ENCODE measurements around the gene FH. TPM values are rescaled to one million over a fixed set of nuclear protein-coding genes. Genes with fewer than 3 reads are reported as not detected.

The FH gene
- total and polyA plus RNA-seq, 10 of the 15 experiments (the other 5 are each of a cell fraction or from before 2014, with no cell fraction given): 44.7 to 124 (median 76.2) TPM

DNA sequence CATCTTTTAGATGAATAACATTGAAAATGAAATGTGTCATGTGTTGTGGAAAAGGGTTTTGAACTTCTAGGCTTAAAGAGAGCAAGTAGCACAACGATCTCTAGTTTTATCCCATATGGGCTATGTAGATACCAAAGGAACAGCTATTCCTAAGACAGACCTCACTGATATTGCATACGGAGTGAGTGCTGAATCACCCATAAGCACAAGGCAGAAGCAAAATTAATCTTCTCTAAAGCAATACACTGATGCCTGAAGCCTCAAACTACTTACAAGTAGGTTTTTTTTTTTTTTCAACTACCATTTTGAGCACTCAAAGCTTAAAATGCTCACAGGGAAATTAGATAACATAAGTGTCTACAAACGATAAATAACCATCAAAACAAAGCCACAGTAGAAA, 7.6 kb upstream of the FH start:
- H3K9ac ChIP-seq (ENCODE audit: control insufficient read depth, insufficient read depth, low read length): no peak overlapping the region
- H2AFZ ChIP-seq (ENCODE audit: control insufficient read depth, low read depth, low read length): no peak overlapping the region
- 83% methylated on average over 3 of the region's 3 CpGs for WGBS (ENCODE audit: insufficient coverage, insufficient replicate concordance, low lambda C conversion rate, missing lambda C conversion rate)
- H3K4me1 ChIP-seq (ENCODE audit: control insufficient read depth, insufficient read depth, low read length): peaks cover 4% of the 10 kb centered on the region; the same call in 1 of the 2 replicates
- ATAC-seq (no peak), DNase-seq (ENCODE audit: low read depth, low spot score) (no peak), FAIRE-seq (no peak)
- BruUV-seq (replicated peaks): no TSS peak
- ChIA-PET POLR2A (interaction anchor here (0.6 kb wide), 1 partner anchor 375 kb away, joined by 3 read pairs; no protein-coding TSS in a partner anchor), SMC1A (ENCODE audit: uncharacterized antibody, unreplicated experiment) (interaction anchor here (0.6 to 2.3 kb wide), 3 partner anchors 9 to 256 kb away, joined by 3 to 7 read pairs (median 4); no protein-coding TSS in a partner anchor), CTCF (interaction anchor here (0.6 to 1.7 kb wide), 5 partner anchors 15 to 185 kb away, joined by 3 to 5 read pairs (median 4); no protein-coding TSS in a partner anchor), RAD21 (ENCODE audit: unreplicated experiment) (no interaction called here)
- no peaks in the 10 kb centered on the region for H3K9me3 ChIP-seq (replicated peaks; ENCODE audit: control insufficient read depth, insufficient read depth, low read length)
- intact Hi-C loops (cut with micrococcal nuclease; ENCODE audit: unreplicated experiment): no loop called here
- no peak overlapping the region for H3K4me3 ChIP-seq
- no peaks in the 10 kb centered on the region for H3K36me3 ChIP-seq (ENCODE audit: control insufficient read depth in 2 of 2, insufficient read depth in 2 of 2, low read length in 1 of 2)
- TF ChIP-seq CHD2 (IDR thresholded peaks at IDR 0.05; ENCODE audit: borderline replicate concordance, low read depth, low read length) (no peak), STAT1 (conservative IDR thresholded peaks at IDR 0.05) (no peak), PAX5 (IDR thresholded peaks at IDR 0.05; ENCODE audit: borderline replicate concordance, low read depth, low read length) (no peak), SMC3 (IDR thresholded peaks at IDR 0.05; ENCODE audit: borderline replicate concordance, low read length) (no peak), MXI1 (IDR thresholded peaks at IDR 0.05; ENCODE audit: low read depth, low read length) (no peak), NR2F1 (conservative IDR thresholded peaks at IDR 0.05) (no peak), FOXM1 (IDR thresholded peaks at IDR 0.05; ENCODE audit: low read depth, low read length) (no peak), ASH2L (IDR thresholded peaks at IDR 0.05; ENCODE audit: borderline replicate concordance, low read depth) (no peak), RB1 (IDR thresholded peaks at IDR 0.05; ENCODE audit: borderline replicate concordance) (no peak), BACH1 (IDR thresholded peaks at IDR 0.05; ENCODE audit: borderline replicate concordance) (no peak)
- TF ChIP-seq, protein P1, sequence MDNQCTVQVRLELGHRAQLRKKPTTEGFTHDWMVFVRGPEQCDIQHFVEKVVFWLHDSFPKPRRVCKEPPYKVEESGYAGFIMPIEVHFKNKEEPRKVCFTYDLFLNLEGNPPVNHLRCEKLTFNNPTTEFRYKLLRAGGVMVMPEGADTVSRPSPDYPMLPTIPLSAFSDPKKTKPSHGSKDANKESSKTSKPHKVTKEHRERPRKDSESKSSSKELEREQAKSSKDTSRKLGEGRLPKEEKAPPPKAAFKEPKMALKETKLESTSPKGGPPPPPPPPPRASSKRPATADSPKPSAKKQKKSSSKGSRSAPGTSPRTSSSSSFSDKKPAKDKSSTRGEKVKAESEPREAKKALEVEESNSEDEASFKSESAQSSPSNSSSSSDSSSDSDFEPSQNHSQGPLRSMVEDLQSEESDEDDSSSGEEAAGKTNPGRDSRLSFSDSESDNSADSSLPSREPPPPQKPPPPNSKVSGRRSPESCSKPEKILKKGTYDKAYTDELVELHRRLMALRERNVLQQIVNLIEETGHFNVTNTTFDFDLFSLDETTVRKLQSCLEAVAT (IDR thresholded peaks at IDR 0.05): no peak
- H4K20me1 ChIP-seq (ENCODE audit: control insufficient read depth, insufficient read depth): no peaks in the 10 kb centered on the region
- no peak overlapping the region for H3K4me2 ChIP-seq (ENCODE audit: control insufficient read depth, insufficient read depth)
- no peaks in the 10 kb centered on the region for H3K27me3 ChIP-seq (replicated peaks in 1 of 2; ENCODE audit: control insufficient read depth in 2 of 2, insufficient read depth in 2 of 2, low read length in 1 of 2)
- H3K79me2 ChIP-seq (ENCODE audit: control insufficient read depth, insufficient read depth, low read length): no peaks in the 10 kb centered on the region
- in situ Hi-C loops (cut with MboI): no loop called here
- H3K27ac ChIP-seq (ENCODE audit: control insufficient read depth, insufficient read depth): no peak overlapping the region
